ENCODE data around the gene TTPAL.

Gene TTPAL

DNA sequence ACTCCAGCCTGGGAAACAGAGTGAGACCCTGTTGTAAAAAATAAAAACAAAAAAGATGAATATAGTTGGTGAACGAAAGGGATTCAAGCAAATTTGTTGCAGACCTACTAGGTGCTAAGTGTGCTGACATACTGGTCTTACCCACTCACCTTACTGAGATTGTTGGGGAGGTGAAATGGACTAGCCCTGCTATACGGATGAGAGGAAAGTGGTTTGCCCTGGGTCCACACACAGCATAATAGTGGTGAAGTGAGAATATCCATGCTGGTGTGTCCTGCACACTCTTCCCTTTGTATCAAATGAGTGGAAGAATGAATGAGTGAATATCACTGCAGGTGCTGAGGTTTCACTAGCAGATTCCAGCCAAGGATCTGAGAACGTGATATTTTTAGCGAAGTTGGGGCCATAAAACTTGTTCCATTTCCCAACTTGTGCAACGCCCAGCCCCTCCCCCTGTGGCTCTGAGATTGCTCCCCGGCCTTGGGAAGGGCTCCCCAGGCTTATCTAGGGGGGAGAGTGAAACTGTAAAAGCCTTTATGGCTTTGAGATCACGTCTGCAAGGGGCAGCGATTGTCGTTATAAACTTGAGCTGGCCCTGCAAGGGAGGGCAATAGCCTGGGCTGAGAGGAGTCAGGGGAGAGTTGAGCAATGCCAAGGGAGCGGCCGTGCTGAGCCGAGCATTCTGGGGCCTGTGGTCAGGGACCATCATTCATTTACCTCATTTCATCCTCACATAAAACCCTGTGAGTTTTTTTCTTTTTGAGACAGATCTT is 33.2 kb upstream of the TTPAL start:
- DNase-seq = no peak

- no peak for DNase-seq
Observed at GRCh38 chr20:44445742-44446710, 29.6 kb upstream of the TTPAL start.

GRCh38 chr20:44447827-44448419 is 27.8 kb upstream of the TTPAL start:
- DNase-seq = no peak

- DNase-seq = no peak
Observed at GRCh38 chr20:44448753-44449546, 26.7 kb upstream of the TTPAL start.

GRCh38 chr20:44449864-44450263 is 25.8 kb upstream of the TTPAL start:
- DNase-seq = no peak

GRCh38 chr20:44450281-44450889 is 25.3 kb upstream of the TTPAL start:
- DNase-seq = no peak

- DNase-seq = no peak
Observed at GRCh38 chr20:44450903-44451450, 24.7 kb upstream of the TTPAL start.

DNA sequence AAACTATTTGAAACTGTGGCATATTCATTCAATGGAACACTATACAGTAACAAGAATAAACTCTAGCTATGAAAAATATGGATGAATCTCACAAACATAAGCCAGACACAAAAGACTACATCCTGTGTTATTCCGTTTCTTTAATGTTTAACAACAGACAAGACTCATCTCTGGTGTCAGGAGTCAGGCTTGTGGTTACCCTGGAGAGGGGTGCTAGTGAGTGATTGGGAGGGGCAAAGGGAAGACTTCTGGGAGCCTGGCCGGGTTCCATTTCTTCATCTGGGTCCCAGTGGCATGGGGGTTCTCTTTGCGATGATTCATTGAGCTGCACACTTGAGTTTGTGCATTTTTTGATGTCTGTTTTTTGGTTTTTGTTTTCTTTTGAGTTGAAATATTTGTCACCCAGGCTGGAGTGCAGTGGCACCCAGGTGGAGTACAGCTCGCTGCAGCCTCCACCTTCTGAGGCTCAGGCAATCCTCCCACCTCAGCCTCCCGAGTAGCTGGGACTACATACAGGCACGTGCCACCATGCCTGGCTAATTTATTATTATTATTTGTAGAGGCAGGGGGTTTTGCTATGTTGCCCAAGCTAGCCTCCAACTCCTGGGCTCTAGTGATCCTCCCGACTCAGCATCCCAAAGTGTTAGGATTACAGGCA is 21.2 kb upstream of the TTPAL start:
- DNase-seq = no peak

DNA sequence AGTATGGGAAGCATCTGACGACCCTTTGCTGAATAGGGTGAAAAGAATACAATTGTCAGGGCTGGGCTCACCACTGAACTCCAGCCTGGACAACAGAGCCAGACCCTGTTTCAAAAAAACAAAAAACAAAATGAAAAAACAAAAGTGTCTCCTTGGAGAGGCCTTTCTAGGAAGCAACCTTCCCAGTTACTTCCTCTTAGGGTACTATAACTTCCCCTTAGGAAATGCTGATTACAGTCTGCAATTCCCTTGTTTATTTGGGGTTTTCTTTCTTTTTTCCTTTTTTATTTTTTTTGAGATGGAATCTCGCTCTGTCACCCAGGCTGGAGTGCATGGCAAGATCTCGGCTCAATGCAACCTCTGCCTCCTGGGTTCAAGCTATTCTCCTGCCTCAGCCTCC is 20.5 kb upstream of the TTPAL start:
- no peak for DNase-seq

DNA sequence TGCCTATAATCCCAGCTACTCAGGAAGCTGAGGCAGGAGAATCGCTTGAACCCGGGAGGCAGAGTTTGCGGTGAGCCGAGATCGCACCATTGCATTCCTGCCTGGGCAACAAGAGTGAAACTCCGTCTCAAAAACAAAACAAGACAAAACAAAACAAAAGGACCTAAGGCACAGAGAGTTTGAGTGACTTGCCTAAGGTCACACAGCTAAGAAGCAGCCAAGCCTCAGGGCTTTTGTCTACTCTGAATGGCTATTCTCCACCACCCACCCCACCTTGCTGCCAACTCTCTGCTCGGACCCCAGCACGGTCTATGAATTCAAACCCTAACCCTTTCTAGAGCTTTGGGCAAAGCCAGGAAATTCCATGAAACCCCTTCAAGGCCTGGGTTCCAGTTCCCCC is 19.1 kb upstream of the TTPAL start:
- no peak for DNase-seq

GRCh38 chr20:44457016-44457415 is 18.7 kb upstream of the TTPAL start:
- no peak for DNase-seq

DNA sequence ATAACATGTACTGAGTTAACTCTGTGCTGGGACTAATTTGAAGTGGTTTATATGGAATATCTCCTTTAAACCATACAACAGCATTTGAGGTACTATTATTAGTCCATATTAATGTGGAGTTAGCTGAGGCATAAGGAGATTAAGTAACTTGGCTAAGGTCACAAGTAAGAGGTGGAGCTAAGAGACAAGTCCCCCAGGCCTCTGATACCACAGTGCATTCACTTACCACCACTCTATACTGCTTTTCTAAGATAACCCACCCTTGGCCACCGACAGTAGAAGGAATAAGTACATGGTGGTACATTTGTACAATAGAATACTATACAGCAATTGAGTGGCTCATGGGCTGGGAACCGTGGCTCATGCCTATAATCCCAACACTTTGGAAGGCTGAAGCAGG is 16.4 kb upstream of the TTPAL start:
- DNase-seq = no peak

GRCh38 chr20:44460795-44461141 is 14.9 kb upstream of the TTPAL start:
- no peak for DNase-seq

DNA sequence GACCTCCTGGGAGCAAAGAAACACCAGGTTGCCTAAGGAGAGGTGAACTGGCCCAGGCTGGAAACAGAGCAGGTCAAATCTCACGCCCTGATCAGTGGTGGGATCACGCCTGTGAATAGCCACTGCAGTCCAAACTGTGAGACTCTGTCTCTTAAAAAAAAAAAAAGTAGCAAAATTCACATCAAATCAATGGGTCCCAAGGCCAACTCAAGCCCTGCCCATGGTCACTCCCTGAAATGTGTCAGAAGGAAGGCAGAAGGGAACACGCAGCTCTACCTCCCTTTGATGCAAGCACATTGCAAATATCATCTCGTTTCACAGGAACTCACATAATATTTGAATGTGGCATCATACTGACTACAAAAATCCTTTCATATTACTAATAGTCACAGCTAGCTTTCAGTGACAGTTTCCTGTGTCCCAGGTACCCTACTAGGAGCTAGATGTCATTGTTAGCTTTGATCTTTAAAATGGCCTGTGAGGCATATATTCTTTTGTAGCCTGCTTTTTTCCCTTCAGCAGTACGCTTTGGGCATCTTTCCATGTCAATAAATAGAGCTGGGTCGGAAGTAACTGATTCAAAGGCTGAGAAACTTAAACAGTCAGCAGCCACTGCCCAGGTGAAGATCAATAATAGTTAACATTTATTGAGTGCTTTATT is 14.4 kb upstream of the TTPAL start:
- DNase-seq = no peak

DNA sequence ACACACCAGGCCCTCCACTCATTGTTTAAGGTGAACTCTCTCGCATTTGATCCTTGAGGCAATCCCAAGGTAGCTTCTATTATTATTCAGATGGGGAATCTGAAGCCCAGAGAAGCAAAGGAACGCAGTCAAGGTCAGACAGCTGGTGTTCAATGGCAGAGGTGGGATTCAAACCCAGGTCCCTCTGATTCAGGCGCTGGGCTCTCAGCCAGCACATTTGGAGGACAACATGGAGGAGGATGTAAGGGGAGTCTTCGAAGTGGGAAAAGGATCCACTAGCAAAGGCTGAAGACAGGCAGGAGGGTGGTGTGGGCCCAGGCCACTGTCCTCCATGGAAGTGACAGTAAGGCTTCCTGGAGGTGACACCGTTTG is 13.9 kb upstream of the TTPAL start:
- DNase-seq = no peak

- DNase-seq = no peak
Observed at GRCh38 chr20:44463466-44463865, 12.2 kb upstream of the TTPAL start.

DNA sequence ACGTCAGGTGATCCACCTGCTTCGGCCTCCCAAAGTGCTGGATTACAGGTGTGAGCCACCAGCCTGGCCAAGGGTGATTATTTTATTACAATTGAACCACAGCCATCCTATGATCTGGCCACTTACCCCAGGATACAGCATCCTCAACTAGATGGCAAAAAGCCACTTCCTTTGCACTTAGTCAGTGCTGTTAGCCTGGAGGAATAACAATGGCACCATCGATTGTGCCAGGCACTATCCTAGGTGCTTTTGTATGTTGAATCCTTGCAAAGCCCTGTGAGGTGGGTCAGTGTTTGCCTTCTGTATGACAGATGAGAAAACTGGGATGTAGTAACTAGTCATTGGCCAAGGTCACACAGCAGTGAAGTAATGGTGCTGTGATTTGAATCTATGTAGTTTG is 11.2 kb upstream of the TTPAL start:
- no peak for DNase-seq

- no peak for DNase-seq
Observed at GRCh38 chr20:44465001-44465560, 10.6 kb upstream of the TTPAL start.

GRCh38 chr20:44467289-44467883 is 8.3 kb upstream of the TTPAL start:
- no peak for DNase-seq

DNA sequence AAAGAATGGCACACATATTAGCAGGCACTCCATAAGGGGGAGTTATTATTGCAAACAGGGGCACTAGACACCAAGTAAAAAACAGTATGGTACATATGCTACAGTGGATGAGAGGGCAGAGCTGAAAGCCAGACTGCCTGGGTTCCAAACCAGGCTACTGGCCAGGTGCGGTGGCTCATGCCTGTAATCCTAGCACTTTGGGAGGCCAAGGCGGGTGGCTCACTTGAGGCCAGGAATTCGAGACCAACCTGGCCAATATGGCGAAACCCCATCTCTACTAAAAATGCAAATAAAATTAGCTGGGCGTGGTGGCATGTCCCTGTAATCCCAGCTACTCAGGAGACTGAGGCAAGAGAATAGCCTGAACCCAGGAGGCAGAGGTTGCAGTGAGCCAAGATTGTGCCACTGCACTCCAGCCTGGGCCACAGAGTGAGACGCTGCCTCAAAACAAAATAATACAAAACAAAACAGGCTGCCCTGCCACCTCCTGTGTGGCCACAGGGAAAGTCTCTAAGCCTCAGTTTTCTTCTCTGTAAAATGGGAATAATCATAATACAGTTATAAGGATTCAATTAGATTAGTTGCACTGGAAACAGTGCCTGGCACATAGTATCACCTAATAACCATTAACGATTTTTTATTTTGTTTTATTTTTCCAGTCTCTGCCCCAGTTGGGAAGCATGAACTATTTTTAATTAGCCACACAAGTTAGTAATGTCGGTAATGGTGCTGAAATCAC is 7.5 kb upstream of the TTPAL start:
- DNase-seq = no peak

Measured in NCI-H1436 treated with DMSO at 0.1 percent for 48 hours (cell line).